Fibroblast of mammary gland (primary cell): ENCODE data around the gene FAM227B.
A peak's percentile ranks its signal among the peaks of the same experiment; 100 is the strongest.

Experiments used
- DNase-seq: peaks from one replicate; pipeline ENCODE4 v3.0.0-alpha.2; 2010; ENCODE audit warnings: low read depth
- H3K4me3 ChIP-seq: 2 replicates; pipeline ENCODE4 v1.5.1; 2011; ENCODE audit warnings: low read depth, mild to moderate bottlenecking, low read length, moderate library complexity; ENCODE audit not compliant: control insufficient read depth
- CTCF ChIP-seq: conservative IDR thresholded peaks from 2 replicates; pipeline ENCODE4 v1.5.1; 2011; ENCODE audit warnings: low read depth, low read length, inconsistent platforms; ENCODE audit not compliant: control insufficient read depth, insufficient read depth

The FAM227B gene

DNA sequence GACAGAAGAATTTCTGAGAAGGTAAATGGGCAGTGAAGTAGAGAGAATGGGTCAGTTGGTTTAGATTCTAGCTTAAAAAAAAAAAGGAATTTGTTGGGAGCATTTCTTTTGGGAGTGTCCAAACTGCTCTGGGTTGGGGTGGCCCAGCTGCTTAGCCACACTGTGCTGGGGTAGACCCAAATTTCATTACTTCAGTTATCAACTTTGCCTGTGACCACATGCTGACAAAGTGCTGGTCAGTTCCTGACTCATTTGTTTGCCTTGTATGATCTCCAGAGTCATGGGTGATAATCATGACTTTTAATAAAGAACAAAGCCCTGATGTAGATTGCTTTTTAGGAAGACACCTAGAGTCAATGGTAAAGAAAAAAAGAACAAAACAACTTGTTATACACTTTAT is 319.1 kb downstream of the FAM227B start:
- DNase-seq, result peak; percentile 68
- H3K4me3 ChIP-seq, result no peak overlapping the region
- TF ChIP-seq CTCF, result no peak

- TF ChIP-seq CTCF, result no peak
- DNase-seq, result no peak
- no peak overlapping the region for H3K4me3 ChIP-seq
These were observed 319.8 kb downstream of the FAM227B start for GRCh38 chr15:49300856-49301255.

DNA sequence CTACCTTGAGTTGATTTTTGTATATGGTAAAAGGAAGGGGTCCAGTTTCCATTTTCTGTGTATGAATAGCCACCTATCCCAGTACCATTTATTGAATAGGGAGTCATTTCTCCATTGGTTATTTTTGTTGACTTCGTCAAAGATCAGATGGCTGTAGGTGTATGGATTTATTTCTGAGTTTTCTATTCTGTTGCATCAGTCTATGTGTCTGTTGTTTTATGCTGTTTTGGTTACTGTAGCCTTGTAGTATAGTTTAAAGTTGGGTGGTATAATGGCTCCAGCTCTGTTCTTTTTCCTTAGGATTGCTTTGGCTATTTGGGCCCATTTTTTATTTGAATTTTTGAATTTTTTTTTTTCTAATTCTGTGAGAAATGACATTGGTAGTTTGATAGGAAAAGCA is 323.0 kb downstream of the FAM227B start:
- no peak overlapping the region for H3K4me3 ChIP-seq
- TF ChIP-seq CTCF, result no peak
- DNase-seq, result no peak

- H3K4me3 ChIP-seq, result no peak overlapping the region
- DNase-seq, result no peak
- no peak for TF ChIP-seq CTCF
These were observed 324.4 kb downstream of the FAM227B start for GRCh38 chr15:49296258-49296657.

- no peak overlapping the region for H3K4me3 ChIP-seq
- TF ChIP-seq CTCF, result no peak
- DNase-seq, result no peak
These were observed 326.7 kb downstream of the FAM227B start for GRCh38 chr15:49293941-49294340.

GRCh38 chr15:49290191-49290590 is 330.4 kb downstream of the FAM227B start:
- no peak for TF ChIP-seq CTCF
- no peak for DNase-seq
- no peak overlapping the region for H3K4me3 ChIP-seq

DNA sequence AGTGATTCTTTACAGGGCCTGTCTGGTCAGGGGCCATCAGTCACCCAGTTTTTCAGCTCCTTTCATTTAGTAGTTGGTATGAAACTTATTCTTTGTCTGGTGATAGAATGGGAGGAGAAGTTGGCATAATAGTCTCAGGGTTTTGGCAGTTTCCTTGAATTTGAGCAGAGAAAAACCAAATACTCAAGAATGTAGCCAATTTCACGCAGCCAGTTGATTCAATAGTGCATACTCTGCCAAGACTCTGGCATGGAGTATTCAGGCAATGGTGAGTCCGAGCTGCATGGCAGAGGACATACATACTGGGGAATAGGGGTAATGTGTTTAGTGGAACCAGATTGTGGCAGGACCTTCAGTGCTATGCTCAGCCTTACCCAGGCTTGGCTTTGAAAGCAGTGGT is 332.2 kb downstream of the FAM227B start:
- DNase-seq, result no peak
- TF ChIP-seq CTCF, result no peak
- H3K4me3 ChIP-seq, result no peak overlapping the region
